ENCODE results near the gene CHORDC1.

CHORDC1 gene

GRCh38 chr11:90222459-90223247 is at the start of gene CHORDC1:
Gene CHORDC1 (minus strand): TSS chr11:90223049. CDS start chr11:90222954, 95 bp downstream.
- Histone ChIP-seq H3K4me3 (ENCODE audit: low read depth, low read length) (peak within 1 kb of the TSS; percentile 60), H3K27ac (peak within 1 kb of the TSS; percentile 83), H3K9ac (peak within 1 kb of the TSS; percentile 46), H2AFZ (peak within 1 kb of the TSS; percentile 88), H3K4me1 (peaks cover 8% of the 10 kb centered on the region), H3K9me3 (ENCODE audit: control insufficient read depth, low read length) (no peaks in the 10 kb centered on the region), H3K36me3 (ENCODE audit: control insufficient read depth, insufficient read depth, low read length) (no peaks in the 10 kb centered on the region), H3K27me3 (ENCODE audit: control insufficient read depth, insufficient read depth, low read length) (no peaks in the 10 kb centered on the region), H3K79me2 (peaks cover 27% of the 10 kb centered on the region), H3K4me2 (ENCODE audit: low read length) (peak within 1 kb of the TSS; percentile 81)
- TF ChIP-seq CTCF (IDR thresholded peaks at IDR 0.05) = no peak

- Histone ChIP-seq H3K9me3 (ENCODE audit: control insufficient read depth, low read length) (no peaks in the 10 kb centered on the region), H3K9ac (no peak overlapping the region), H3K4me1 (no peaks in the 10 kb centered on the region), H3K27ac (no peak overlapping the region), H3K27me3 (ENCODE audit: control insufficient read depth, insufficient read depth, low read length) (no peaks in the 10 kb centered on the region), H3K4me2 (ENCODE audit: low read length) (no peak overlapping the region), H3K36me3 (ENCODE audit: control insufficient read depth, insufficient read depth, low read length) (no peaks in the 10 kb centered on the region), H3K4me3 (ENCODE audit: low read depth, low read length) (no peak overlapping the region), H3K79me2 (no peaks in the 10 kb centered on the region), H2AFZ (no peak overlapping the region)
- no peak for TF ChIP-seq CTCF (IDR thresholded peaks at IDR 0.05)
Measured at GRCh38 chr11:90257158-90257525, 34.3 kb upstream of the CHORDC1 start.

GRCh38 chr11:90256404-90257157 is 33.7 kb upstream of the CHORDC1 start:
- TF ChIP-seq CTCF (IDR thresholded peaks at IDR 0.05) = no peak
- H3K9ac ChIP-seq = no peak overlapping the region
- no peak overlapping the region for H2AFZ ChIP-seq
- no peak overlapping the region for H3K4me2 ChIP-seq (ENCODE audit: low read length)
- no peaks in the 10 kb centered on the region for H3K9me3 ChIP-seq (ENCODE audit: control insufficient read depth, low read length)
- no peaks in the 10 kb centered on the region for H3K27me3 ChIP-seq (ENCODE audit: control insufficient read depth, insufficient read depth, low read length)
- no peaks in the 10 kb centered on the region for H3K36me3 ChIP-seq (ENCODE audit: control insufficient read depth, insufficient read depth, low read length)
- H3K4me1 ChIP-seq = no peaks in the 10 kb centered on the region
- H3K27ac ChIP-seq = no peak overlapping the region
- no peaks in the 10 kb centered on the region for H3K79me2 ChIP-seq
- no peak overlapping the region for H3K4me3 ChIP-seq (ENCODE audit: low read depth, low read length)

- Histone ChIP-seq H3K36me3 (ENCODE audit: control insufficient read depth, insufficient read depth, low read length) (no peaks in the 10 kb centered on the region), H2AFZ (no peak overlapping the region), H3K4me1 (no peaks in the 10 kb centered on the region), H3K27ac (no peak overlapping the region), H3K9me3 (ENCODE audit: control insufficient read depth, low read length) (no peaks in the 10 kb centered on the region), H3K9ac (no peak overlapping the region), H3K27me3 (ENCODE audit: control insufficient read depth, insufficient read depth, low read length) (no peaks in the 10 kb centered on the region), H3K79me2 (no peaks in the 10 kb centered on the region), H3K4me2 (ENCODE audit: low read length) (no peak overlapping the region), H3K4me3 (ENCODE audit: low read depth, low read length) (no peak overlapping the region)
- TF ChIP-seq CTCF (IDR thresholded peaks at IDR 0.05) = no peak
Measured at GRCh38 chr11:90254065-90254464, 31.2 kb upstream of the CHORDC1 start.

Measured in parathyroid adenoma (tissue), 2 donors.